GM23338 (cell line): ENCODE data around the gene SELENBP1. TPM values are rescaled to one million over a fixed set of nuclear protein-coding genes. Genes with fewer than 3 reads are reported as not detected.

Experiments used
- ATAC-seq: fragments of 200-7000 bp; cut with Tn5 transposase; 3 replicates; pipeline ENCODE4 v1.9.1; 2020
- DNase-seq: peaks from one replicate; pipeline ENCODE4 v3.0.0-alpha.2; 2015; ENCODE audit warnings: low spot score
- H2AFZ ChIP-seq: fragments of 200-600 bp; sonication (generic); 2 replicates; pipeline ENCODE4 v1.8.0; 2016; ENCODE audit warnings: antibody characterized with exemption, mild to moderate bottlenecking, moderate library complexity
- H3F3A ChIP-seq: fragments of 200-600 bp; sonication (generic); replicated peaks from 2 replicates; pipeline ENCODE4 v1.8.0; 2017; ENCODE audit warnings: antibody characterized with exemption, mixed run types, low read depth
- H3K27ac ChIP-seq: fragments of 200-600 bp; sonication (generic); 2 replicates; pipeline ENCODE4 v1.6.1; 2016; ENCODE audit warnings: low read depth
- H3K27me3 ChIP-seq: fragments of 200-600 bp; sonication (generic); 2 replicates; pipeline ENCODE4 v1.8.0; 2016; ENCODE audit warnings: mild to moderate bottlenecking, mixed run types, moderate library complexity; ENCODE audit not compliant: insufficient read depth
- H3K36me3 ChIP-seq: fragments of 200-600 bp; sonication (generic); 2 replicates; pipeline ENCODE4 v1.8.0; 2016; ENCODE audit warnings: mild to moderate bottlenecking; ENCODE audit not compliant: insufficient read depth
- H3K4me1 ChIP-seq: fragments of 200-600 bp; sonication (generic); 2 replicates; pipeline ENCODE4 v1.8.0; 2016; ENCODE audit warnings: mild to moderate bottlenecking, moderate library complexity; ENCODE audit not compliant: insufficient read depth
- H3K4me2 ChIP-seq: fragments of 200-600 bp; sonication (generic); 2 replicates; pipeline ENCODE4 v1.7.1; 2017; ENCODE audit warnings: mixed run types
- H3K4me3 ChIP-seq: fragments of 200-600 bp; sonication (generic); 2 replicates; pipeline ENCODE4 v1.6.1; 2016; ENCODE audit warnings: mixed run types
- H3K79me2 ChIP-seq: fragments of 200-600 bp; sonication (generic); replicated peaks from 2 replicates; pipeline ENCODE4 v1.8.0; 2017; ENCODE audit warnings: mild to moderate bottlenecking; ENCODE audit not compliant: insufficient read depth
- H3K9me2 ChIP-seq: fragments of 200-600 bp; sonication (generic); 2 replicates; pipeline ENCODE4 v1.8.0; 2017; ENCODE audit not compliant: insufficient read depth
- H4K20me1 ChIP-seq: fragments of 200-600 bp; sonication (generic); replicated peaks from 2 replicates; pipeline ENCODE4 v1.8.0; 2017; ENCODE audit warnings: mild to moderate bottlenecking; ENCODE audit not compliant: insufficient read depth
- H3K27ac Mint-ChIP-seq: 2 replicates; pipeline ENCODE4 v1.8.0; 2020; ENCODE audit warnings: inconsistent platforms, mild to moderate bottlenecking, moderate library complexity, mixed read lengths
- H3K27me3 Mint-ChIP-seq: 3 replicates; pipeline ENCODE4 v1.8.0; 2022; ENCODE audit warnings: low read depth, mild to moderate bottlenecking, moderate library complexity, mixed read lengths, inconsistent platforms; ENCODE audit not compliant: insufficient read depth, poor library complexity
- H3K36me3 Mint-ChIP-seq: 3 replicates; pipeline ENCODE4 v1.8.0; 2021; ENCODE audit warnings: low read depth, mild to moderate bottlenecking, inconsistent platforms, moderate library complexity, mixed read lengths
- H3K4me1 Mint-ChIP-seq: 3 replicates; pipeline ENCODE4 v1.8.0; 2020; ENCODE audit warnings: mild to moderate bottlenecking, inconsistent platforms, mixed read lengths
- H3K4me3 Mint-ChIP-seq: 3 replicates; pipeline ENCODE4 v1.8.0; 2021; ENCODE audit warnings: moderate library complexity, mild to moderate bottlenecking, inconsistent platforms, mixed read lengths
- H3K9me3 Mint-ChIP-seq: 3 replicates; pipeline ENCODE4 v1.8.0; 2020; ENCODE audit warnings: moderate library complexity, mild to moderate bottlenecking, inconsistent platforms, mixed read lengths
- CREB1 ChIP-seq: fragments of 250-450 bp; sonication (Bioruptor Pico); IDR thresholded peaks from 2 replicates; pipeline ENCODE4 v1.5.0; 2020; ENCODE audit warnings: low read depth, mild to moderate bottlenecking, moderate library complexity
- CTCF ChIP-seq, 2 experiments: fragments of 200-600 bp in 1 of 2; sonication (generic) in 1 of 2; conservative IDR thresholded peaks; 2 replicates each; pipeline versions ENCODE4 v1.5.1 to v1.6.1; 2016 to 2017; ENCODE audit warnings: antibody characterized with exemption in 2 of 2, low read depth in 2 of 2, mild to moderate bottlenecking in 2 of 2, moderate library complexity in 1 of 2
- ETS1 ChIP-seq: IDR thresholded peaks from 2 replicates; pipeline ENCODE4 v1.6.1; 2016; ENCODE audit warnings: antibody characterized with exemption
- EZH2 ChIP-seq: fragments of 200-600 bp; sonication (generic); IDR thresholded peaks from one replicate; pipeline ENCODE4 v1.8.0; 2017; ENCODE audit warnings: antibody characterized with exemption, mild to moderate bottlenecking, low read depth; ENCODE audit not compliant: unreplicated experiment
- EZH2phosphoT487 ChIP-seq: fragments of 200-600 bp; sonication (generic); IDR thresholded peaks from one replicate; pipeline ENCODE4 v1.8.1; 2018; ENCODE audit warnings: antibody characterized with exemption; ENCODE audit not compliant: unreplicated experiment
- JUNB ChIP-seq: IDR thresholded peaks from one replicate; pipeline ENCODE4 v1.6.1; 2016; ENCODE audit warnings: antibody characterized with exemption; ENCODE audit not compliant: unreplicated experiment
- NANOG ChIP-seq: IDR thresholded peaks from 2 replicates; pipeline ENCODE4 v1.6.1; 2016; ENCODE audit warnings: antibody characterized with exemption, borderline replicate concordance
- POLR2AphosphoS5 ChIP-seq: IDR thresholded peaks from 2 replicates; pipeline ENCODE4 v1.6.1; 2016; ENCODE audit warnings: antibody characterized with exemption, low read depth
- REST ChIP-seq: IDR thresholded peaks from one replicate; pipeline ENCODE4 v1.6.1; 2018; ENCODE audit warnings: antibody characterized with exemption; ENCODE audit not compliant: unreplicated experiment
- STAT1 ChIP-seq: IDR thresholded peaks from one replicate; pipeline ENCODE4 v1.6.1; 2016; ENCODE audit warnings: antibody characterized with exemption; ENCODE audit not compliant: unreplicated experiment
- ZNF114 ChIP-seq: fragments of 250-450 bp; sonication (Bioruptor Pico); IDR thresholded peaks from 2 replicates; pipeline ENCODE4 v1.5.0; 2020; ENCODE audit warnings: mild to moderate bottlenecking, moderate library complexity
- ZNF331 ChIP-seq: fragments of 250-450 bp; sonication (Bioruptor Pico); IDR thresholded peaks from 2 replicates; pipeline ENCODE4 v1.5.0; 2020; ENCODE audit warnings: low read depth, mild to moderate bottlenecking, moderate library complexity
- ZNF462 ChIP-seq: fragments of 250-450 bp; sonication (Bioruptor Pico); IDR thresholded peaks from 2 replicates; pipeline ENCODE4 v1.5.0; 2020; ENCODE audit warnings: mild to moderate bottlenecking, moderate library complexity
- polyA plus RNA-seq: library from polyadenylated mRNA; unstranded; fragments of >200 nt; fragmentation: Nextera tagmentation; extraction: Ambion mirVana; gene quantifications from 2 replicates; pipeline ENCODE4 v1.2.1, GENCODE V29; 2016
- total RNA-seq: library from RNA; depleted of rRNA; stranded (reverse); fragments of >200 nt; shearing (Covaris generic); gene quantifications from 2 replicates; pipeline ENCODE4 v1.2.3, GENCODE V29; 2014

The SELENBP1 gene
- total and polyA plus RNA-seq, 2 experiments from 2014 or later, result 10.7 to 13.4 TPM

GRCh38 chr1:151318975-151319374, 53.5 kb downstream of the SELENBP1 start:
- H3K27me3 Mint-ChIP-seq, result peaks cover 2% of the 10 kb centered on the region
- H3K36me3 Mint-ChIP-seq, result peaks cover 19% of the 10 kb centered on the region
- 0 out of 2 replicates have a peak, but pooled peaks cover 3% of the 10 kb centered on the region for H3K79me2 ChIP-seq
- 0 out of 2 replicates have a peak, but pooled peaks cover 4% of the 10 kb centered on the region for H3F3A ChIP-seq
- no peak overlapping the region for H2AFZ ChIP-seq
- H3K4me1 Mint-ChIP-seq, result no peaks in the 10 kb centered on the region
- no peak overlapping the region for H3K4me3 Mint-ChIP-seq
- no peaks in the 10 kb centered on the region for H3K4me1 ChIP-seq
- DNase-seq (no peak), ATAC-seq (no peak)
- H3K9me2 ChIP-seq, result no peaks in the 10 kb centered on the region
- H3K27ac ChIP-seq, result no peak overlapping the region
- no peak overlapping the region for H3K4me2 ChIP-seq
- H3K27me3 ChIP-seq, result no peaks in the 10 kb centered on the region
- no peaks in the 10 kb centered on the region for H3K9me3 Mint-ChIP-seq
- no peak overlapping the region for H3K27ac Mint-ChIP-seq
- 0 out of 2 replicates have a peak, but pooled peaks cover under 1% of the 10 kb centered on the region for H3K36me3 ChIP-seq
- H4K20me1 ChIP-seq, result peaks cover under 1% of the 10 kb centered on the region; the same call in 1 of the 2 replicates
- H3K4me3 ChIP-seq, result no peak overlapping the region
- no peak for TF ChIP-seq EZH2phosphoT487
- no peak for TF ChIP-seq ETS1
- no peak for TF ChIP-seq CREB1 (CRISPR knock-in tag)
- TF ChIP-seq JUNB, result no peak
- TF ChIP-seq STAT1, result no peak
- no peak for TF ChIP-seq ZNF462
- no peak for TF ChIP-seq NANOG
- TF ChIP-seq REST, result no peak
- TF ChIP-seq EZH2, result no peak
- TF ChIP-seq ZNF331 (CRISPR knock-in tag), result no peak
- no peak for TF ChIP-seq CTCF (conservative IDR thresholded peaks at IDR 0.05; ENCODE audit: low read depth in 2 of 2)
- no peak for TF ChIP-seq ZNF114 (CRISPR knock-in tag)
- TF ChIP-seq POLR2AphosphoS5, result no peak
